ENCODE measurements around the gene ACOD1.

The ACOD1 gene

GRCh38 chr13:76992548-76993001 is 44.3 kb downstream of the ACOD1 start:
- ATAC-seq = no peak

- no peak for ATAC-seq
Measured at GRCh38 chr13:76993021-76993420, 44.7 kb downstream of the ACOD1 start.

- no peak for ATAC-seq
Measured at GRCh38 chr13:76993473-76993872, 45.2 kb downstream of the ACOD1 start.

GRCh38 chr13:76994281-76994680 is 46.0 kb downstream of the ACOD1 start:
- ATAC-seq = no peak

GRCh38 chr13:77000475-77000874 is 52.2 kb downstream of the ACOD1 start:
- no peak for ATAC-seq

- ATAC-seq = peak; percentile 27 to 30
Measured at GRCh38 chr13:77001540-77001939, 53.2 kb downstream of the ACOD1 start.

- ATAC-seq = peak; percentile 70 to 77
Measured at GRCh38 chr13:77001963-77002587, 53.8 kb downstream of the ACOD1 start.

- ATAC-seq = no peak
Measured at GRCh38 chr13:77002590-77003190, 54.4 kb downstream of the ACOD1 start.
